Smooth muscle cell (in vitro differentiated cells): ENCODE measurements around the gene INSL3. TPM values are rescaled to one million over a fixed set of nuclear protein-coding genes. Genes with fewer than 3 reads are reported as not detected.

Experiments
- DNase-seq: peaks from one replicate; lab custom pipeline; 2025; ENCODE audit not compliant: unreplicated experiment; lab: John Stamatoyannopoulos, UW
- H2AFZ ChIP-seq: fragments of 200-600 bp; sonication (generic); 2 replicates; pipeline ENCODE4 v1.6.0; 2016; ENCODE audit warnings: antibody characterized with exemption, low read depth, mild to moderate bottlenecking
- H3F3A ChIP-seq: fragments of 200-600 bp; sonication (generic); 2 replicates; pipeline ENCODE4 v1.6.0; 2017; ENCODE audit warnings: antibody characterized with exemption, low read depth
- H3K27ac ChIP-seq: fragments of 200-600 bp; sonication (generic); 2 replicates; pipeline ENCODE4 v1.5.1; 2016; ENCODE audit warnings: low read depth, mild to moderate bottlenecking
- H3K27me3 ChIP-seq: fragments of 200-600 bp; sonication (generic); 2 replicates; pipeline ENCODE4 v1.6.1; 2016; ENCODE audit warnings: low read depth, mild to moderate bottlenecking
- H3K36me3 ChIP-seq: fragments of 200-600 bp; sonication (generic); 2 replicates; pipeline ENCODE4 v1.5.1; 2016; ENCODE audit warnings: low read depth
- H3K4me1 ChIP-seq: fragments of 200-600 bp; sonication (generic); 2 replicates; pipeline ENCODE4 v1.5.1; 2016; ENCODE audit warnings: low read depth
- H3K4me2 ChIP-seq: fragments of 200-600 bp; sonication (generic); 2 replicates; pipeline ENCODE4 v1.6.0; 2016; ENCODE audit warnings: mild to moderate bottlenecking
- H3K4me3 ChIP-seq: fragments of 200-600 bp; sonication (generic); 2 replicates; pipeline ENCODE4 v1.5.1; 2016; ENCODE audit warnings: mild to moderate bottlenecking
- H3K79me2 ChIP-seq: fragments of 200-600 bp; sonication (generic); 2 replicates; pipeline ENCODE4 v1.6.0; 2016; ENCODE audit warnings: low read depth, mild to moderate bottlenecking
- H3K9ac ChIP-seq: fragments of 200-600 bp; sonication (generic); 2 replicates; pipeline ENCODE4 v1.6.0; 2016; ENCODE audit warnings: low read depth
- H3K9me3 ChIP-seq: fragments of 200-600 bp; sonication (generic); replicated peaks from 2 replicates; pipeline ENCODE4 v1.5.1; 2016; ENCODE audit warnings: low read depth
- H4K20me1 ChIP-seq: fragments of 200-600 bp; sonication (generic); 2 replicates; pipeline ENCODE4 v1.6.0; 2016; ENCODE audit warnings: low read depth
- WGBS: methylation state at CpG from one replicate; pipeline ENCODE4 v1.1.7; 2016; ENCODE audit warnings: low lambda C conversion rate; 5-methylcytosine and 5-hydroxymethylcytosine counted together
- polyA plus RNA-seq: library from polyadenylated mRNA; unstranded; fragments of >200 nt; fragmentation: Nextera tagmentation; extraction: Ambion mirVana; gene quantifications from 2 replicates; pipeline ENCODE4 v1.2.1, GENCODE V29; 2016
- total RNA-seq: library from RNA; depleted of rRNA; stranded (reverse); fragments of >200 nt; gene quantifications from 2 replicates; pipeline ENCODE4 v1.2.3, GENCODE V29; 2014
- TF ChIP-seq, protein P1 (sequence below): fragments of 200-600 bp; sonication (generic); IDR thresholded peaks from 2 replicates; pipeline ENCODE4 v1.5.1; 2017; ENCODE audit warnings: borderline replicate concordance, mild to moderate bottlenecking, antibody characterized with exemption; ENCODE audit not compliant: insufficient read depth, poor library complexity, severe bottlenecking

The INSL3 gene
- total and polyA plus RNA-seq, 2 experiments from 2014 or later: 0.80 to 1.1 TPM

DNA sequence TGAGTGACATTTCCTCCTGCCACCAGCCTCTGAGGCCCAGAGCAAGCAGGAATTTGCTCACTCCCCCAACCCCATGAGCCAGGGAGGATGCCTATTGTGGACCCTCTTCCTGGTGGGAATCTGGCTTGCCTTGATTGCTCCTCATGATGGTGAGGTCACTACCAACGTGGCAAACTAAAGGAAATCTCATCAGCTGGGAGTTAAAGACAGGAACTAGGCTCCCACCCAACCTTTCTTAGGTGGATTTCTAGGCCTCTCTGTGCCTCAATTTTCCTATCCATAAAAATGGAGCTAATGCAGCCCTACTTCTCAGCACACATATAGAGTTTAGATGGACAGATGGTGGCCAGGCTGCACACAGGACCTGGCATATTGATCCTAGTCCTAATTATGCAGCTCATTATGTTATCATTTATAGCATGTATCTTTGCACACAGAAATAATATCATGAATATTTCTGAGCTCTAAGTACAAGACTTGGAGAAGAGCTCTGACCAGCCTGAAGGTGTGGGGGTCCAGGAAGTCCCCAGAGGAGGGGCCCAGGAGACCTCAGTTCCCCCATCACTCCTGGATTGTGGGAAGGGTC lies 24.4 kb downstream of the INSL3 start:
- Histone ChIP-seq H3K4me1 (no peaks in the 10 kb centered on the region), H3K9ac (no peak overlapping the region), H3K27ac (peak overlapping the region; percentile 13), H3K4me3 (peak overlapping the region; percentile 23), H2AFZ (no peak overlapping the region), H3K27me3 (peaks cover 36% of the 10 kb centered on the region), H4K20me1 (no peaks in the 10 kb centered on the region), H3K4me2 (no peak overlapping the region), H3K79me2 (no peaks in the 10 kb centered on the region), H3F3A (no peaks in the 10 kb centered on the region), H3K9me3 (no peaks in the 10 kb centered on the region), H3K36me3 (no peaks in the 10 kb centered on the region)
- WGBS: 70% methylated on average over 1 of the region's 1 CpG
- DNase-seq: no peak
- TF ChIP-seq, protein P1, sequence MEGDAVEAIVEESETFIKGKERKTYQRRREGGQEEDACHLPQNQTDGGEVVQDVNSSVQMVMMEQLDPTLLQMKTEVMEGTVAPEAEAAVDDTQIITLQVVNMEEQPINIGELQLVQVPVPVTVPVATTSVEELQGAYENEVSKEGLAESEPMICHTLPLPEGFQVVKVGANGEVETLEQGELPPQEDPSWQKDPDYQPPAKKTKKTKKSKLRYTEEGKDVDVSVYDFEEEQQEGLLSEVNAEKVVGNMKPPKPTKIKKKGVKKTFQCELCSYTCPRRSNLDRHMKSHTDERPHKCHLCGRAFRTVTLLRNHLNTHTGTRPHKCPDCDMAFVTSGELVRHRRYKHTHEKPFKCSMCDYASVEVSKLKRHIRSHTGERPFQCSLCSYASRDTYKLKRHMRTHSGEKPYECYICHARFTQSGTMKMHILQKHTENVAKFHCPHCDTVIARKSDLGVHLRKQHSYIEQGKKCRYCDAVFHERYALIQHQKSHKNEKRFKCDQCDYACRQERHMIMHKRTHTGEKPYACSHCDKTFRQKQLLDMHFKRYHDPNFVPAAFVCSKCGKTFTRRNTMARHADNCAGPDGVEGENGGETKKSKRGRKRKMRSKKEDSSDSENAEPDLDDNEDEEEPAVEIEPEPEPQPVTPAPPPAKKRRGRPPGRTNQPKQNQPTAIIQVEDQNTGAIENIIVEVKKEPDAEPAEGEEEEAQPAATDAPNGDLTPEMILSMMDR: no peak

DNA sequence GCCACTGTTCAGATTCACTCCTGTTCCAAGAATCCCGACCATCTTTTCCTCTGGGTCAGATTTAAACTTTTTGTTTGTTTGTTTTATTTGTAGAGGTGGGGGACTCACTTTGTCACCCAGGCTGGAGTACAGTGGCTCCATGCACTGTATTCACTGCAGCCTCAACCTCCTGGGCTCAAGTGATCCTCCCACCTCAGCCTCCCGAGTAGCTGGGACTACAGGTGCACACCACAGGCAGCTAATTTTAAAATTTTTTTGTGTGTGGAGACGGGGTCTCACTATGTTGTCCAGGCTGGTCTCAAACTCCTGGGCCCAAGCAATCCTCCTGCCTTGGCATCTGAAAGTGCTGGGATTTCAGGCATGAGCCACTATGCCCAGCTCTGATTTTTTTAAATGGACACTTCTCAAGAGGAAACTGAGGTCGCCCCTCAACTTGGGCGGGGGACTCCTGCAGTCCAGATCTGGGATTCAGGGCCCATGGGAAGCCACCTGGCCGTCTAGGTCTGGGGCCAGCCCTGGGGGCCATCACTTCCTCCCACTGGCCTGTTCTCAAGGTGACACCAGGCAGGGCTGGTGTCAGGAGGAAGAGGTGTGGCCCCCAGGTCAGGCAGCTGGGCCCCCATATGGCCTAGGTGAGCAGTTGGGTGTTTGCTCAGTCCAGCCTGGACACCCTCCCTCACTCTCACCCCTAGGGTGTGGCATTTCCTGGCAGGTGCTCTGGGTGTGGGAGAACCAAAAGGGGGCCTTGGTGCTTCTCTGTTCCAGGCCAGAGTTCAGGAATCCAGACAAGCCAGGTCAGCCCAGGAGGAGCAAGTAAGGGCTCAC lies 25.1 kb downstream of the INSL3 start:
- no peak for DNase-seq
- Histone ChIP-seq H3K36me3 (no peaks in the 10 kb centered on the region), H3K27me3 (peaks cover 36% of the 10 kb centered on the region), H3K4me3 (peak overlapping the region; percentile 38), H3K9me3 (no peaks in the 10 kb centered on the region), H4K20me1 (no peaks in the 10 kb centered on the region), H3K9ac (no peak overlapping the region), H3K79me2 (no peaks in the 10 kb centered on the region), H3K4me1 (no peaks in the 10 kb centered on the region), H3K27ac (peak overlapping the region; percentile 13), H3F3A (no peaks in the 10 kb centered on the region), H3K4me2 (no peak overlapping the region), H2AFZ (no peak overlapping the region)
- WGBS: 81% methylated on average over 6 of the region's 6 CpGs
- TF ChIP-seq, protein P1: no peak

DNA sequence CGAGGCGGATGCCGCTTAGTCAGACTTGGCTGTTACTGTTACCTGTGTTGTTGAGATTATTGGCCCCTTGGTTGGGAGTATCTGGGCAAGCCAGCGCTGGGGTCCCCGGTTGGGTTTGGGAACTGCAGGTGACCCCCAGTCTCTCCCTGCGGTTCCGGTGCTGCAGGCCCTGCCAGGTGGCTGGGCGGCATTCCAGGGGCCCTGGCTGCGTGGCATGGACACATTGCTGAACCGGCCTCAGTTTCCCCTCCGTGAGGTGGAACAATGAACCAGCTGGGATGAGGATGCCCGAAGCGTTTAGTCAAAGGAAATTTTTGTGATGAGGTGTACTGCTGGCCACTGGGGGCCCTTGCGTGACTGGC lies 25.8 kb downstream of the INSL3 start:
- no peaks in the 10 kb centered on the region for H4K20me1 ChIP-seq
- H3F3A ChIP-seq: no peaks in the 10 kb centered on the region
- H3K4me1 ChIP-seq: no peaks in the 10 kb centered on the region
- peak overlapping the region; percentile 38 for H3K4me3 ChIP-seq
- H3K36me3 ChIP-seq: no peaks in the 10 kb centered on the region
- WGBS: 32% methylated on average over 14 of the region's 14 CpGs
- peaks cover 36% of the 10 kb centered on the region for H3K27me3 ChIP-seq
- no peaks in the 10 kb centered on the region for H3K79me2 ChIP-seq
- no peak overlapping the region for H2AFZ ChIP-seq
- H3K27ac ChIP-seq: no peak overlapping the region
- peak overlapping the region; percentile 59 for H3K4me2 ChIP-seq
- no peak overlapping the region for H3K9ac ChIP-seq
- TF ChIP-seq, protein P1: no peak
- no peaks in the 10 kb centered on the region for H3K9me3 ChIP-seq
- DNase-seq: no peak
